H1 (cell line): Measurements from ENCODE around the gene CNTN6. TPM values are rescaled to one million over a fixed set of nuclear protein-coding genes. Genes with fewer than 3 reads are reported as not detected.

ENCODE experiments used
- CTCF ChIA-PET: fragments of 300-600 bp; sonication (Branson Sonifier 250); formaldehyde crosslinking; loops from one replicate; lab custom pipeline; 2021; ENCODE audit not compliant: partially characterized antibody; lab: Charles Lee
- POLR2A ChIA-PET: fragments of 300-600 bp; sonication (Branson Sonifier 250); formaldehyde crosslinking; loops from one replicate; lab custom pipeline; 2021; ENCODE audit warnings: inconsistent platforms; ENCODE audit not compliant: partially characterized antibody; lab: Charles Lee
- DNase-seq, 2 experiments: peaks; one replicate each; pipeline versions ENCODE4 v3.0.0 to v3.0.0-alpha.2; 2010 to 2022; ENCODE audit warnings: low spot score in 2 of 2, low read depth in 1 of 2, mixed read lengths in 1 of 2
- FAIRE-seq: peaks from 2 replicates; lab custom pipeline; 2011; peaks lifted over from hg19 to GRCh38; lab: Jason Lieb, UNC
- H2AFZ ChIP-seq: 2 replicates; pipeline ENCODE4 v1.8.1; 2012; ENCODE audit warnings: low read length, inconsistent platforms
- H2AK5ac ChIP-seq: 2 replicates; pipeline ENCODE4 v1.6.1; 2013; ENCODE audit warnings: low read depth, low read length
- H2BK120ac ChIP-seq: replicated peaks from 2 replicates; pipeline ENCODE3; 2013; ENCODE audit warnings: low read depth, low read length, inconsistent platforms
- H2BK12ac ChIP-seq: 2 replicates; pipeline ENCODE4 v1.6.1; 2013; ENCODE audit warnings: low read depth, low read length
- H2BK15ac ChIP-seq: 2 replicates; pipeline ENCODE4 v1.6.1; 2013; ENCODE audit warnings: low read length
- H2BK20ac ChIP-seq: 2 replicates; pipeline ENCODE4 v1.6.1; 2013; ENCODE audit warnings: low read length
- H2BK5ac ChIP-seq: 2 replicates; pipeline ENCODE4 v1.6.1; 2013; ENCODE audit warnings: low read depth, low read length
- H3K14ac ChIP-seq: 2 replicates; pipeline ENCODE4 v1.6.1; 2013; ENCODE audit warnings: inconsistent platforms; ENCODE audit not compliant: insufficient read length
- H3K18ac ChIP-seq: 2 replicates; pipeline ENCODE4 v1.6.1; 2013; ENCODE audit warnings: low read length; ENCODE audit errors: extremely low read depth
- H3K23ac ChIP-seq: 2 replicates; pipeline ENCODE4 v1.6.1; 2013; ENCODE audit warnings: inconsistent platforms; ENCODE audit not compliant: insufficient read length
- H3K23me2 ChIP-seq: 2 replicates; pipeline ENCODE4 v1.6.1; 2013; ENCODE audit warnings: low read depth, low read length
- H3K27ac ChIP-seq: 2 replicates; pipeline ENCODE4 v1.6.1; 2011; ENCODE audit warnings: low read depth, low read length, inconsistent platforms
- H3K27me3 ChIP-seq, 4 experiments: replicated peaks in 1 of 4; 1 replicate in 1 of 4; 2 replicates in 3 of 4; pipeline versions ENCODE4 v1.6.1 to v1.8.1; 2011 to 2013; ENCODE audit warnings: low read length in 3 of 4, mild to moderate bottlenecking in 3 of 4, inconsistent platforms in 2 of 4, mixed read lengths in 2 of 4, moderate library complexity in 1 of 4; ENCODE audit not compliant: control insufficient read depth in 3 of 4, insufficient read depth in 3 of 4; ENCODE audit errors: extremely low read depth in 1 of 4
- H3K36me3 ChIP-seq, 4 experiments: 2 replicates each; pipeline versions ENCODE4 v1.6.1 to v1.8.1; 2011 to 2013; ENCODE audit warnings: mild to moderate bottlenecking in 4 of 4, low read length in 3 of 4, moderate library complexity in 2 of 4, control low read depth in 1 of 4, inconsistent platforms in 1 of 4; ENCODE audit not compliant: insufficient read depth in 4 of 4, control insufficient read depth in 2 of 4
- H3K4ac ChIP-seq: replicated peaks from 2 replicates; pipeline ENCODE3; 2013; ENCODE audit warnings: low read length, low read depth, mixed read lengths, inconsistent platforms; ENCODE audit not compliant: insufficient read length
- H3K4me1 ChIP-seq, 4 experiments: replicated peaks in 1 of 4; 1 replicate in 1 of 4; 2 replicates in 3 of 4; pipeline versions ENCODE4 v1.6.1 to v1.8.1; 2011 to 2013; ENCODE audit warnings: low read length in 3 of 4, inconsistent platforms in 2 of 4, mixed read lengths in 1 of 4; ENCODE audit not compliant: insufficient read depth in 4 of 4, control insufficient read depth in 3 of 4
- H3K4me2 ChIP-seq, 2 experiments: 2 replicates each; pipeline versions ENCODE4 v1.6.1 to v1.8.1; 2011 to 2013; ENCODE audit warnings: low read depth in 2 of 2, low read length in 2 of 2, control low read depth in 1 of 2, inconsistent platforms in 1 of 2, mild to moderate bottlenecking in 1 of 2; ENCODE audit not compliant: insufficient read depth in 1 of 2
- H3K4me3 ChIP-seq, 4 experiments: fragments of 200-600, 300-600 bp in 1 of 4; sonication (generic), shearing (Covaris generic), sonication (Bioruptor Twin) in 1 of 4; 2 replicates each; pipeline versions ENCODE4 v1.5.1 to v1.8.1; 2011 to 2016; ENCODE audit warnings: low read length in 4 of 4, low read depth in 3 of 4, control low read depth in 2 of 4, inconsistent platforms in 2 of 4, mild to moderate bottlenecking in 2 of 4, mixed read lengths in 1 of 4, moderate library complexity in 1 of 4; ENCODE audit not compliant: insufficient read depth in 2 of 4; ENCODE audit errors: extremely low read depth in 1 of 4
- H3K56ac ChIP-seq: replicated peaks from 2 replicates; pipeline ENCODE3; 2013; ENCODE audit warnings: low read depth, mild to moderate bottlenecking, mixed read lengths, low read length, inconsistent platforms; ENCODE audit not compliant: insufficient read length
- H3K79me1 ChIP-seq: 2 replicates; pipeline ENCODE4 v1.6.1; 2013; ENCODE audit warnings: low read depth, low read length, control low read depth
- H3K79me2 ChIP-seq, 2 experiments: 2 replicates each; pipeline versions ENCODE4 v1.6.1 to v1.8.1; 2012 to 2013; ENCODE audit warnings: low read length in 2 of 2, mild to moderate bottlenecking in 2 of 2, inconsistent platforms in 1 of 2; ENCODE audit not compliant: insufficient read depth in 2 of 2, control insufficient read depth in 1 of 2
- H3K9ac ChIP-seq, 4 experiments: replicated peaks in 1 of 4; 1 replicate in 1 of 4; 2 replicates in 3 of 4; pipeline versions ENCODE4 v1.6.1 to v1.8.1; 2011 to 2013; ENCODE audit warnings: low read depth in 3 of 4, low read length in 3 of 4, control low read depth in 2 of 4, mild to moderate bottlenecking in 2 of 4, moderate library complexity in 2 of 4, inconsistent platforms in 1 of 4; ENCODE audit errors: extremely low read depth in 1 of 4
- H3K9me3 ChIP-seq, 2 experiments: 2 replicates each; pipeline versions ENCODE4 v1.6.1 to v1.8.1; 2012 to 2013; ENCODE audit warnings: mild to moderate bottlenecking in 2 of 2, moderate library complexity in 2 of 2, control low read depth in 1 of 2, inconsistent platforms in 1 of 2, low read depth in 1 of 2, low read length in 1 of 2, mixed read lengths in 1 of 2; ENCODE audit not compliant: insufficient read depth in 2 of 2
- H4K20me1 ChIP-seq, 2 experiments: replicated peaks in 1 of 2; 2 replicates each; pipeline versions ENCODE3 to v1.8.1; 2011 to 2013; ENCODE audit warnings: inconsistent platforms in 2 of 2, low read length in 2 of 2, mild to moderate bottlenecking in 1 of 2; ENCODE audit not compliant: insufficient read depth in 2 of 2, control insufficient read depth in 1 of 2
- H4K5ac ChIP-seq: 2 replicates; pipeline ENCODE4 v1.6.1; 2013; ENCODE audit warnings: low read length, low read depth, mixed read lengths, inconsistent platforms; ENCODE audit not compliant: insufficient read length
- H4K8ac ChIP-seq: 2 replicates; pipeline ENCODE4 v1.8.0; 2013; ENCODE audit warnings: mild to moderate bottlenecking, moderate library complexity, low read length, inconsistent platforms; ENCODE audit not compliant: insufficient read depth; ENCODE audit errors: extremely low read depth
- H4K91ac ChIP-seq: replicated peaks from 2 replicates; pipeline ENCODE3; 2013; ENCODE audit warnings: low read length, mixed read lengths, inconsistent platforms; ENCODE audit not compliant: insufficient read length
- RAD21 ChIP-seq, 2 experiments: IDR thresholded peaks in 1 of 2; conservative IDR thresholded peaks in 1 of 2; 2 replicates each; pipeline ENCODE4 v1.6.1; 2011; ENCODE audit warnings: low read depth in 2 of 2, low read length in 2 of 2, improper control_type of control experiment in 1 of 2, inconsistent platforms in 1 of 2, mild to moderate bottlenecking in 1 of 2, moderate library complexity in 1 of 2
- TAF1 ChIP-seq: IDR thresholded peaks from 2 replicates; pipeline ENCODE4 v1.6.1; 2011; ENCODE audit warnings: mild to moderate bottlenecking, low read depth, low read length
- WGBS, 2 experiments: shearing (Covaris generic) in 1 of 2; methylation state at CpG; one replicate each; pipeline versions ENCODE4 v1.1.6 to v1.1.7; 2013 to 2015; ENCODE audit warnings: low lambda C conversion rate in 2 of 2, mixed read lengths in 2 of 2, inconsistent platforms in 1 of 2, low coverage in 1 of 2, missing lambda C conversion rate in 1 of 2; ENCODE audit not compliant: insufficient replicate concordance in 2 of 2, insufficient coverage in 1 of 2, insufficient read length in 1 of 2; ENCODE audit errors: extremely low coverage in 1 of 2, missing lambda C conversion rate in 1 of 2; 5-methylcytosine and 5-hydroxymethylcytosine counted together
- polyA plus RNA-seq, 7 experiments: library from polyadenylated mRNA; depleted of rRNA in 3 of 7; stranded (reverse) in 5 of 7; unstranded in 2 of 7; fragments of >200 nt in 5 of 7; fragments of 200-250 nt in 2 of 7; gene quantifications; 1 replicate in 5 of 7; 2 replicates in 1 of 7; 4 replicates in 1 of 7; pipeline versions ENCODE4 v1.2.1 to v1.2.3, GENCODE V29; 2011 to 2013; ENCODE audit warnings: missing spikeins in 2 of 7, mixed read lengths in 2 of 7
- total RNA-seq: library from RNA; stranded (reverse); fragmentation: NEBNext Ultra II Directional; extraction: Animal tissue kit (Norgen Biotek cat#: 25700); gene quantifications from 2 replicates; pipeline ENCODE4 v1.2.1, GENCODE V29; 2021

CNTN6 gene
- total and polyA plus RNA-seq, 2 of the 8 experiments (the other 6 are each of a cell fraction or from before 2014, with no cell fraction given): not detected

- no peak for DNase-seq
- H2BK5ac ChIP-seq: no peak overlapping the region
- no peak overlapping the region for H3K23ac ChIP-seq
- 81% methylated on average over 3 of the region's 3 CpGs; no CpG with 5 or more reads in 1 of the 2 experiments for WGBS, 2 experiments
- H3K14ac ChIP-seq: no peak overlapping the region
- no peaks in the 10 kb centered on the region for H3K79me2 ChIP-seq
- no peak overlapping the region for H2AK5ac ChIP-seq
- no peak overlapping the region for H3K4ac ChIP-seq
- H3K9me3 ChIP-seq: no peaks in the 10 kb centered on the region
- no peak overlapping the region for H2BK120ac ChIP-seq
- H3K27ac ChIP-seq: no peak overlapping the region
- H4K8ac ChIP-seq: no peak overlapping the region
- H3K9ac ChIP-seq: no peak overlapping the region
- H3K4me3 ChIP-seq: no peak overlapping the region
- no peak overlapping the region for H4K5ac ChIP-seq
- no peak overlapping the region for H4K91ac ChIP-seq
- H2BK15ac ChIP-seq: no peak overlapping the region
- H3K23me2 ChIP-seq: no peaks in the 10 kb centered on the region
- H3K4me1 ChIP-seq: peaks cover 0 to 3% (median 0%) of the 10 kb centered on the region in 4 experiments; a peak in 1 of 7 replicates
- H3K27me3 ChIP-seq: no peaks in the 10 kb centered on the region
- no peak overlapping the region for H2BK20ac ChIP-seq
- H3K18ac ChIP-seq: no peak overlapping the region
- CTCF ChIA-PET: no interaction called here
- H2BK12ac ChIP-seq: no peak overlapping the region
- H2AFZ ChIP-seq: no peak overlapping the region
- no peaks in the 10 kb centered on the region for H3K79me1 ChIP-seq
- no peaks in the 10 kb centered on the region for H3K36me3 ChIP-seq
- no peak for FAIRE-seq
- no peak overlapping the region for H3K56ac ChIP-seq
- POLR2A ChIA-PET: no interaction called here
- no peak overlapping the region for H3K4me2 ChIP-seq
- H4K20me1 ChIP-seq: no peaks in the 10 kb centered on the region
- no peak for TF ChIP-seq TAF1
- no peak for TF ChIP-seq RAD21 (IDR thresholded peaks at IDR 0.05 in 1 of 2, conservative IDR thresholded peaks at IDR 0.05 in 1 of 2; ENCODE audit: low read depth in 2 of 2, low read length in 2 of 2)
Measured at GRCh38 chr3:1421577-1421976, 328.8 kb downstream of the CNTN6 start.
